ENCODE measurements around the gene MTHFR. TPM values are rescaled to one million over a fixed set of nuclear protein-coding genes. Genes with fewer than 3 reads are reported as not detected.

Gene MTHFR
- total RNA-seq, 1 experiment from 2014 or later = 22.6 TPM

GRCh38 chr1:11735854-11736745 lies 69.7 kb downstream of the MTHFR start, which contains the start of gene AGTRAP:
Gene AGTRAP (plus strand): TSS chr1:11736136. CDS start chr1:11736209, 73 bp downstream.
- DNase-seq (ENCODE audit: low spot score) (peak; percentile 98), ATAC-seq (peak; percentile 73)
- no peaks in the 10 kb centered on the region for H3K9me3 Mint-ChIP-seq
- H3K36me3 Mint-ChIP-seq = no peaks in the 10 kb centered on the region; the same call in 1 of the 2 replicates
- H3K4me3 Mint-ChIP-seq = peak within 1 kb of the TSS; percentile 94
- TF ChIP-seq MAX (CRISPR knock-in tag; IDR thresholded peaks at IDR 0.05) (peak; percentile 62), NFATC4 (CRISPR knock-in tag; IDR thresholded peaks at IDR 0.05) (no peak), SMAD3 (CRISPR knock-in tag; IDR thresholded peaks at IDR 0.05; ENCODE audit: borderline replicate concordance) (peak; percentile 71; the same call in 1 of the 2 replicates), NR1H2 (CRISPR knock-in tag; IDR thresholded peaks at IDR 0.05) (no peak), TP53 (CRISPR knock-in tag; IDR thresholded peaks at IDR 0.05) (no peak), HMGXB4 (CRISPR knock-in tag; IDR thresholded peaks at IDR 0.05) (0 out of 2 replicates have a peak, but pooled peaks have one; percentile 69), NR3C1 (CRISPR knock-in tag; conservative IDR thresholded peaks at IDR 0.05; ENCODE audit: low read depth) (no peak), ZNF423 (CRISPR knock-in tag; IDR thresholded peaks at IDR 0.05) (peak; percentile 79), USF2 (CRISPR knock-in tag; IDR thresholded peaks at IDR 0.05) (peak; percentile 97), FOXK1 (CRISPR knock-in tag; IDR thresholded peaks at IDR 0.05) (peak; percentile 56; the same call in 1 of the 2 replicates), ETV6 (CRISPR knock-in tag; IDR thresholded peaks at IDR 0.05) (peak; percentile 100), E2F5 (CRISPR knock-in tag; IDR thresholded peaks at IDR 0.05) (peak; percentile 96), USF1 (CRISPR knock-in tag; IDR thresholded peaks at IDR 0.05) (peak; percentile 98), RORB (CRISPR knock-in tag; IDR thresholded peaks at IDR 0.05) (no peak), ARID4B (CRISPR knock-in tag; IDR thresholded peaks at IDR 0.05; ENCODE audit: borderline replicate concordance) (peak; percentile 51; the same call in 1 of the 2 replicates), FOXP1 (CRISPR knock-in tag; IDR thresholded peaks at IDR 0.05; ENCODE audit: borderline replicate concordance) (0 out of 2 replicates have a peak, but pooled peaks have one; percentile 24), ZNF232 (CRISPR knock-in tag; IDR thresholded peaks at IDR 0.05) (peak; percentile 82; the same call in 1 of the 2 replicates), FOXP4 (CRISPR knock-in tag; IDR thresholded peaks at IDR 0.05) (peak; percentile 56; the same call in 1 of the 2 replicates), HMGA2 (CRISPR knock-in tag; IDR thresholded peaks at IDR 0.05) (0 out of 2 replicates have a peak, but pooled peaks have one; percentile 4), ATF3 (CRISPR knock-in tag; conservative IDR thresholded peaks at IDR 0.05) (no peak)
- CTCF ChIA-PET = interaction anchor here (0.9 to 3.8 kb wide), 11 partner anchors 13 to 91 kb away, joined by 3 to 19 read pairs (median 9); partner anchors contain the start of genes FBXO2, FBXO6 and MAD2L2
- H3K27ac Mint-ChIP-seq = peak within 1 kb of the TSS; percentile 93
- POLR2A ChIA-PET = interaction anchor here (0.8 to 1.5 kb wide), 7 partner anchors 38 to 81 kb away, joined by 3 to 4 read pairs (median 3); partner anchors contain the start of genes FBXO44, FBXO6 and MAD2L2
- H3K27me3 Mint-ChIP-seq (ENCODE audit: low read depth) = no peaks in the 10 kb centered on the region; the same call in 1 of the 2 replicates
- peaks cover 47% of the 10 kb centered on the region for H3K4me1 Mint-ChIP-seq

Measured in WTC11 (cell line).